Activated T-cell treated with anti-CD3 and anti-CD28 coated beads for 24 hours (primary cell): Measurements from ENCODE around the gene PTPN4.

Source experiments
- DNase-seq: peaks from one replicate; pipeline ENCODE4 v3.0.0-alpha.2; 2020; ENCODE audit warnings: low read depth

PTPN4 gene, protein sequence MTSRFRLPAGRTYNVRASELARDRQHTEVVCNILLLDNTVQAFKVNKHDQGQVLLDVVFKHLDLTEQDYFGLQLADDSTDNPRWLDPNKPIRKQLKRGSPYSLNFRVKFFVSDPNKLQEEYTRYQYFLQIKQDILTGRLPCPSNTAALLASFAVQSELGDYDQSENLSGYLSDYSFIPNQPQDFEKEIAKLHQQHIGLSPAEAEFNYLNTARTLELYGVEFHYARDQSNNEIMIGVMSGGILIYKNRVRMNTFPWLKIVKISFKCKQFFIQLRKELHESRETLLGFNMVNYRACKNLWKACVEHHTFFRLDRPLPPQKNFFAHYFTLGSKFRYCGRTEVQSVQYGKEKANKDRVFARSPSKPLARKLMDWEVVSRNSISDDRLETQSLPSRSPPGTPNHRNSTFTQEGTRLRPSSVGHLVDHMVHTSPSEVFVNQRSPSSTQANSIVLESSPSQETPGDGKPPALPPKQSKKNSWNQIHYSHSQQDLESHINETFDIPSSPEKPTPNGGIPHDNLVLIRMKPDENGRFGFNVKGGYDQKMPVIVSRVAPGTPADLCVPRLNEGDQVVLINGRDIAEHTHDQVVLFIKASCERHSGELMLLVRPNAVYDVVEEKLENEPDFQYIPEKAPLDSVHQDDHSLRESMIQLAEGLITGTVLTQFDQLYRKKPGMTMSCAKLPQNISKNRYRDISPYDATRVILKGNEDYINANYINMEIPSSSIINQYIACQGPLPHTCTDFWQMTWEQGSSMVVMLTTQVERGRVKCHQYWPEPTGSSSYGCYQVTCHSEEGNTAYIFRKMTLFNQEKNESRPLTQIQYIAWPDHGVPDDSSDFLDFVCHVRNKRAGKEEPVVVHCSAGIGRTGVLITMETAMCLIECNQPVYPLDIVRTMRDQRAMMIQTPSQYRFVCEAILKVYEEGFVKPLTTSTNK

DNA sequence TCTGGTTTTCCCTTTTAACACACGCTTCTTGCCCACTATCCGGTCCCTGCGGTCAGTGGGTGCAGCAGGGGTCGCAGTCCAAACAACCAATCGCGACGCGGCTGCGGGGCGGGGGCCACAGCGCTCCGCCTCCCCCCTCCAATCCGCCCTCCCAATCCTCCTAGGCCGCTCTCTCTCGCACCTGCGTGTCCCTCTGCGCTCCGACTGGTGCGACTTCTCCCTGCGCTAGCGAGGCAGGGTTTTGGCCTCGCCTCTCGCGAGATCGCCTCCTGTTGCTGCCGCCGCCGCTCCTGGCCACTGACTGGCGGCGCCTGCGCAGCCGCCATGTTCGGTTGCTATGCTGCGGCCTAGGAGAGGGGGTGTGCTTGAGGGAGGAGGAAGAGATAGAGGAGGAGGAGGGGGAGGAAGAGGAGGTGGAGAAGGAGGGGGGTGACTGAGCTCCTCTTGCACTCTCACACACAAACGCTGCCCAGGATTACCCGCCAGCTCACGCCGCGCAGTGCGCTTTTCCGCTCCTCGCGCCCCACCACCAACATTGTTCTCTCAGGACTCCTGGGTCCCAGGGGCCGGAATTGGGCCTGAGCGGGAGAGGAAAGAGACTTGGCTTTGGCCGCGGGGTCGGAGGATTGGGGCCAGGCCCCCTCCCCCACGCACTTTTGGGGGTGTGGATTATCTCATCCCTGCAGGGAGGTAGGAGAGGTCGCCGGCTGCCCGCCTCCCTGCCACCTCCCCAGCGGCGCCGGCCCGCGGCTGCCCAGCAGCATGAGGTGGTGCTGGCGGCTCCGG is at the start of gene PTPN4:
TSS of gene PTPN4 (plus strand) at position 472 of the 786 bp plus-strand sequence. CDS start 49,932 bp downstream, outside the sequence.
- peak; percentile 91 for DNase-seq

DNA sequence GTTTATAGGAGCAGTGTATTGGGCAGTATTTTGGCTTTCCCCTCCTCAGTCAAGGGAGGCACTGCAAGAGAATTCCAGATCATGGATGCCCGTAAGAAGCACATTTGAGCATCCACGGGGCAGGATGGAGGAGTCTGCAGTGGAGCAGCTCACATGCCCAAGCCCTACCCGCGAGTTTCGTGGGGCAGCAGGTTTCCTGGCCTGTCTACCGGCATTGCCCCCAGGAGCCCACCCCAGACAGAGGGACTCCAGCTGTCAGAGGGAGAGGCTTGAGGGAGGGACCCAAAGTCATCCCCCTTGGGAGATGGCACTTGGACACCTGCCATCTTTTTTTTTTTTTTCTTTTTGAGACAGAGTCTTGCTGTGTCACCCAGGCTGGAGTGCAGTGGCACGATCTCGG is 49.4 kb upstream of the PTPN4 start:
- no peak for DNase-seq

DNA sequence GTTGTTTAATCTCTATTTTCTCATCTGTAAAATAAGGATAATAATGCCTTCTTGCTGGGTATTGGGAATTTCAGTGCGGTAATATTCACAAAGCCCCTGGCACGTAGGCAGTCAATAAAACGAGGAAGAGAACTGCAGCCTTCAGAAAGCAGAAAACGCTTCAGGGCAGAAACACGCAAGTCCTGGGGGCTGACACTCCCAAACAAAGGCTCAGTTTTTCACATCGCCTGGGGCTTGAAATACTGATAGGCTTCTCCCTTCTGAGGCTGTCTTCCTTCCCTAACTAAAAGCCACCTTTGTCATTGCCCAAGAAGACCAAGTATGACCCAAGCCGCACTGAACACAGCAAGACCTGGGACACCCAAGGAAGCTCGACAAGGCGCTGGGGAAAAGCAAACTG is 48.4 kb upstream of the PTPN4 start:
- no peak for DNase-seq

DNA sequence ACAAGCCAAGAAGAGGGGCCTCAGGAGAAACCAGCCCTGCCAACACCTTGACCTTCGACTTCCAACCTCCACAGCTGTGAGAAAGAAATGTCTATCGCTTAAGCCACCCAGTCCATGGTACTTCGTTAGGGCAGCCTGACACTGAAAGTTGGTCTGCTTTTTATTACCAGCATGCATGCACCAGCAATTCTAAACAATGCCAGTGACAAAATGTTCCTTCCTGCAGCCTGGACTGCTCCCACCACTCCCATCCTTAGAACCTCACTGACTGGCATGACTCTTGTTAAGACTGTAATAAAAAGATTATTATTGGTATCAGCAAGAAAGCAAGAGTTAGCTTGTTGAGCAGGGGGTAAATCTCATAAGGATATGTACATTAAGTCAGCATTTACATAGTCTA is 47.2 kb upstream of the PTPN4 start:
- no peak for DNase-seq

DNA sequence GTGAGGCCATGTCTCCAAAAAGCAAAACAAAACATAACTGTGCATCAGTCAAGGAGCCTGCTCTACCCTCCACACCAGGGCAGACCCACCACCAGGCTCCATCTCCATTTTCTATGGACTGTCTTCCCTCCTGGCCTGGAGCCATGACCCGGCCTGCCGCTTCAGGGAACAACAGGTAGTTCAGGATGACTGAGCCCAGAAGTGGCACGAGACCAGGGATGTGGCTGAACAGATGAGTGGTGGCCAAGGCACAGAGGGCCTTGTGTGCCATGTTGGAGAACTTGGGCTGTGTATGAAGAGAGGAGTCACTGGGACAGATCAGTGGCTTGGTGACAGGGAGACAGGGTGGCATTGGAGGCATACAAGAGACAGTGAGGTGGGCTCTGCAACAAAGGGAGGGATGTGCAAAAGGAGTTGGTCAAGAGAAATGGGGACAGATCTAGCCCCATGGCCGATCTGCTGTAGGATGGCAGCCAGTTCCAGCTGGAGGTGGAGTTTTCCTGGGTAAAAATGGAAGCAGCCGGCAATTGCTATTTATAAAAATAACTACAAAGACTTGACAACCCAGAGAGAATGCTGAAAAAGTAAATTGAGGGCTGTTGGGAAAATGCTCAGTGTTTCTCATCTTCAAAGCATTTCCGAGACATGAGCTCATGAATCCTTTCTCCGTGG is 45.8 kb upstream of the PTPN4 start:
- DNase-seq: no peak

DNA sequence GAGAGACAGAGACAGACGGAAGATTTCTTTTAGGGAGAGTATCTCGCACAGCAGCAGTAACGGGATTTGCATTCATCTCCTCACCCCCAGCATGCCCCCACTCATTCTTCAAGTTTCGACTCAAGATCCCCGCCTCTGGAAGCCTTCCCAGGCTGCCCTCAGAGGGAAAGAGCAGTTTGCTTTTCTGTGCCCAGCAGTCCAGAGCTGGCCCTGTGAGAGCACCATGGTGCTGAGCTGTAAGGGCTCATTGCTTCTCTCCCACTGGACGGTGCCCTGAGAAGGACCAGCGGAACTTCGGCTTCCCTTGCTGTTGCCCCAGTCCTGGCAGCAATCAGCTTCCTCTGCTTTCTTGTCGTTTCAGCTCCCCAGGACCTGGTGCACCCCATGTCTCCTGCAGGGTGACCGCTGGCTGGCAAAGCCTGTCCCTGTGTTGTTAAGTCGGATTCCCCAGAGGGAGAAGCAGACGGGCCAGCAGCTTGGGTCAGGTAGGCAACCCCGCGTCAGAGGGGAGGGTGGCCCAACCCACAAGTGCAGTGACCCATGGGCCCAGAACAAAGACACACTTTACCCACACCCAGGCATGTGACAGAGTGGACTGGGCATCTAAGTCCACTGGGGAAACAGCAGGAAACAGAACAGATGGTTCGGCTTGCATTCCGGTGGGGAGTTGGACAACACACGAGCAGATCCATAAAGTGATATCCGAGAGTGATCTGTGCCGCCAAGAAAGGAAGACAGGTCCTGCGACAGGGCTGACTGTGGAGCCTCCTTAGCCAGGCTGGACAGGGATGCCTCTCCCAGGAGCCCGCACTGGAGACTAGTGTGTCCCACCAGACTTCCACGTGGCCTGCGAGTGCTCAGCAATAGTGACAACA is 44.1 kb upstream of the PTPN4 start:
- DNase-seq: no peak

DNA sequence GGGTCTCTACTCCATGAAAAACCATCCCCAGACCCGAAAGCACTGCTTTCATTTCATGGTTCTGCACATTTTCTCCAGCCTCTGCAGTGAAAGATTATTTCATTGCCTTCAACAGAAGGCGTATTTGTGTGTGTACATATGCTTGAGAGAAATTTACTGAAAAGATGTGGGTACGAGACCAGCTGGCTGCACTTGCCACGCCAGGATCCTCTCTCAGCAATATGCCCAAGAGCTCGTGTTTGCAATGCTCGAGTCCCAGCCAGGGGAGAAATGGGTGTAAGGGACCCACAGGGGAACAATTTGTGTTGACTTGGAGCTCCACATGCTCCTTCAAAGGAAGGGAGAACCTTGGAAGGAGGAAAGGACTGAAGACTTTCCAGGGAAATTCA is 43.4 kb upstream of the PTPN4 start:
- DNase-seq: no peak

DNA sequence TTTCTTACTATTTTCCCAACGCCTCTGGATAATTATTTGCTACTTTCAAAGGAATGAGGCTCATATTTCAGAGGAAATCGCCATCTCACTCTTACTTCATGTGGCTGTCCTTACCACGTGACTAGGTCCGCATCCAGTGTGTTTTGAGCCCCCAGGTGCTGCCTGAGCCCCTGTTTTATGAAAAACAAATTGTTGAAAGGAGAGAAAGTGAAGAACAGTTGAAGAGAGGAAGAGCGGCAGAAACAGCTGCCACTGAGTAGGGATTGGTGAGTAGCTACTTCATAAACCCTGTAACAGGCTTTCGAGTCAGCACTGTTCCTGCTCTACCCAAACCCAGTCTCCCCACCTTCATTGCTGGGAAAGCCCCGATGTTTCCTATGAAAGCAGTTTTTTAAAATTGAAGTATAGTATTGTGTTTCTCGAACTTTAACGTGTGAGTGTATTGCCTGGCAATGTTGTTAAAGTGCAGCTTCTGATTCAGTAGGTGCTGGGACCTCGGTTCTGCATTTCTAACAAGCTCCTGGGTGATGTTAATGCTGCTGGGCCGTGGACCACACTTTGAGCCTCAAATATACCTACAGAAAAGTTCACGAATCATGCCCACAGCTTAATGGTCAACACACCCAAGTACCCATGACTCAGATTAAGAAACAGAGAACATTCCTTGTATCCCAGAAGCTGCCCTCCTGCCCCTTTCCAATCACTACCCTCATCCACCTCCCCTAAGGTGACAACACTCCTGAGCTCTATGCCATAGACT is 41.0 kb upstream of the PTPN4 start:
- DNase-seq: no peak

DNA sequence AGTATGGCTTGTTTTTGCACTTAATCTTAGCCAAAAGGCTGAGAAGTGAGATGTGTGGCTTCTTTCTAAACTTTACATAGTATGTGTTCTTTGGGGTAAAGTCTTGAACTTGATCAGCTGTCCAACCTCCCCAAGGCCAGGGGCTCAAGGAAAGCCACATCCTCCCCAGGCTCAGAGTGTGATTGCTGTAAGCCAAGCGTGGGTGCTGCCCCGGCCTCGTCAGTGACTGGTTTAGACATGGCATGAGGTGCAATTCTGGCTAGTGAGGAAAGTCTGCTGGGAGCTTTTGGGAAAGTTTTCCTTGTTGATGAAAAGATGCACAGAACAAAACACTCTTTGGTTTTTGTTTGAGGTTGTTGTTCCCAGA is 40.5 kb upstream of the PTPN4 start:
- no peak for DNase-seq

DNA sequence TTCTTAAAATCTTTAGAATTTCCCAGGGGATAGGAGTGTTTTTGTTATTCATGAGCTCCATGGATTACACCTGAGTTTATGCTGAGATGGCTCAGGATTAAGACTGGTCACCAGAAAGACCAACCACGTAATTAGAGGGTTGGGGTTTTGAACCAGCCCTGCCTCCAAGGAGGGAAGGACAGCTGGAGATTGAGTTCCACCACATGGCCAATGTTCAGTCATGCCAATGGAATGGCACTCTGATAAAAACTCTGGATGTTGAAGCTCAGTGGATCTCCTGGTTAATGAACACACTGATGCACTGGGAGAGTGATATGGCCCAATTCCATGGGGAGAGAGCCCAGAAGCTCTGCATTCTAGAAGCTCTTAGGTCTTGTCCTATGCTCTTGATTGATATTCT is 38.7 kb upstream of the PTPN4 start:
- no peak for DNase-seq

DNA sequence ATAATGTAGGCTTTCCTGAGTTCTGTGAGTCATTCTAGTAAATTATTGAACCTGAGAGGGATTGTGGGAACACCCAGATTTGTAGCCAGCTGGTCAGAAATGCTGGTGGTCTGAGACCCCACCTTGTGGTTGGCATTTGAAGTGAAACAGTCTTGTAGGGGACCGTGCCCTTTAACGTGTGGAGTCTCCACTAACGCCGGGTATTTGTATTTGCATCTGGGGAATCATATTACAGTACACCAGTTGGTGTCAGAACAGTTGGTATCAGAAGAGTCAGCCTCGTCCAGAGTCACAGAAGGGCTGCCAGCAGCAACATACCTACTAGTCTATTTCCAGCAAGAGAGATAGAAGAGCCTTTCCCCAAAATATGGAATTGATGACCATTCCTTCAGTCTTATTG is 38.3 kb upstream of the PTPN4 start:
- DNase-seq: no peak

DNA sequence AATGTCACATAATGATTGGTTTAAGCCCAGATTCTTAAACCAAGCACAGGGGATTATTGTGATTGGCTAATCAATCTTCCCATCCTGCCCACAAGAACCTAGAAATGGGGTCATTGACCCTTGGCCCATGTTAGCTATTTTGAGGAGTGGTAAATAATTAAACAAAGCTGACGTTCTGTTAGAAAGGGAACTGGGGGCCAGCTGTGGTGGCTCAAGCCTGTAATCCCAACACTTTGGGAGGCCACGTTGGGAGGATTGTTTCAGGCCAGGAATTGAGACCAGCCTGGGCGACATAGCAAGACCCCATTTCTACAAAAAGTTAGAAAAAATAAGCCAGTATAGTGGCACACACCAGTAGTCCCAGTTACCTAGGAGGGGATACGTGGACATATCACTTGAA is 37.8 kb upstream of the PTPN4 start:
- DNase-seq: no peak

DNA sequence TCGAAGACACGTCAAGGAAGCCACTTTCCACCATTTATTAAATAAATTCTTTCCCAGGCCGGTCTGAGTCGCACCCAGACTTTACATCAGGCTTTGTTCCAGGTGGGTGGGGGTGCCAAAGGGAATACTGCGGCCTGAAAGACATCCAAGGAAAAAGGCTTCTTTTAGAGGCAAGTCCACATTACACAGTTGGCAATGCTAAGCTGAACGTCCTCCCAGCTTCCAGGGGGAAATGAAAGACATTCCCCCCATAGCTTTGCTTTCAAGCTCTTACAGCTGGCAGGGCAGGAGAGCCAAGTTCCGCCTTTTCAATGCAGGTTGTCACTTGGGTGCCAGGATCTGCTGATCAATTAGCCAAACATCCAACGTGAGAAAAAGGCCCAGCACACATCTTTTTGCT is 36.5 kb upstream of the PTPN4 start:
- DNase-seq: no peak

DNA sequence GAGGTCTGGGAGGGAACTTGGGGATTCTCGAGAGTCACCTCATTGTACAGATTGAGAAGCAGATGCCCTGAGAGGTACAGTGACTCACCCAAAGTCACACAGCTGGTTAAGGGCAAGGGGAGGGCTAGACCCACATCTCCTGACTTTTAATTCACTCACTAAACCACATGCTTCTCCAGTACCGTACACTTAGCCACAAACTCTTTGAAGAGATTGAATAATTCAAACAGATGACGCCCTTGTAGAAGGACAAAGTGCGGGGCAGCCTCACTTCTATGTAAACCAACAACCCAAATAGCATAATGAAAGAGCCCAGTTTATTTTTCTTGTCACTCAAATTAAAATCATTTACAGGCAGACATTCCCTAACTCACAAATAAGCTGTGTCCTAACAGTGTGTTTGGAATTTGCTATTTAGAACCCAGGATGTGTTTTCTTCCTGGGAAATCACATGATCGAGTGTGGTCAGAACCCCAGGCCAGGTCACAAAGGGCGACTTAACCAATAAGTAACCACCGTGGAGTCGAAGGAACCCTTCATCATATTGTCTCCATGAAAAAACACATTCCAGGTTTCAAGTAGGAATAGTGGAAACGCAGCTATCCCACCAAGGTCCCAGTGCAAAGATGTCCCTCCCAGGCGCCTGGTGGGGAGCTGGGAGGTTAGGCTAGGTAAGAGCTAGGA is 35.8 kb upstream of the PTPN4 start:
- DNase-seq: no peak

DNA sequence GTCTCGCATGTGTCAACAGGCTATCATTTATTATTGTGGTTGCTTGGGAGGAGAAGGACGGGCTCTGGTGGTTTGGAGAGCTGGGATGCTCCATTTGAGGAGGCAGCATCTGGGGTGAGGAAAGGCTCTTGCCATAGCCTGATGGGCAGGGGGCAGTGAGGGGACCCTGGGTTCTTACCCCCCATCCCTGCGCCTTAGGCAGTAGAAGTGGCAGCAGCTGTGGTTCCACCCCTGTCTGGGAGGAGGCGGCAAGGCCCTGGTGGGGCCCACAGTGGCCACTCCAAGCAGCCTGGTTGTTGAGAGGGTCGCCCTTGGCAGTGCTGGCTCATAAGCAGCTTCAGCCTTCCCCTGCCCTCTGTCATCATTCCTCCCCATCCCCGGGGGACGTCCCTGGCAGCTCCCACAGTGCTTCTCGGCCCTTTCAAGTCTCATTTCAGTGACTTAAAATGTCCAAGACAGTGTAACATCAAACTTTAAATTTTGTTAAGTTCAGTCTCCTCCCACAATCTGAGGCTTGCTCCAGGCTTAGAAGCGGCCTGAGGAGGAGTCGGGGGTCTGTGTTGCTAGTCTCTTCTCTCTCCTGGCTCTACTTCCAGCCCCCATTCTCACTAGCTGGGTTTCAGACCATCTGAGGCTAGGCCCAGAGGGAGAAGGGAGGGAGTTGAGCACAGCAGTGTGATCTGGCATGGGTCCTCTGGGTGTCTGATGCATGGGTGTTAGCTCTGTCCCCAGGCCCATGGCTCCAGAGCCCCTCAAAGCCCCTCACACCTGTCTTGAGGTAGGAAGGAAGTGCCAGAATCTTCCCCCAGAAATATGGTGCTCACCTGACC is 34.9 kb upstream of the PTPN4 start:
- DNase-seq: no peak

DNA sequence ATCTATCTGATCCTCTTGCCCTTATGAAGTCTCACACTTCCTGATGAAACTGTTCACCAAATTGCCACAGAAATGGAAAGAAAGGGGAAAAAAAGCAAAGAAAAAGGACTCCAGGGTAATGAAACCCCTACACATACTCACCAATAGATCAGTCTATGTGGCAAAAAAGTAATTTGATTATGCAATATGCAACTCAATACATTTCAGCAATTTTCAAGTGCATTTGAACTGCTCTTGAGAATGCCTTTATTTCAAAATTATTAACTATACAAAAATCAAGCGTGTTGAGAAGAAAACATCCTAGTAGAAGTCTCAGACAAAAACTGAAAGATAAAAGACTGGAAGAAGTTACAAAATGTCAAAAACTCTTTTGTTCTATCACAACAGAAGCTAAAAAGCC is 32.2 kb upstream of the PTPN4 start:
- no peak for DNase-seq

DNA sequence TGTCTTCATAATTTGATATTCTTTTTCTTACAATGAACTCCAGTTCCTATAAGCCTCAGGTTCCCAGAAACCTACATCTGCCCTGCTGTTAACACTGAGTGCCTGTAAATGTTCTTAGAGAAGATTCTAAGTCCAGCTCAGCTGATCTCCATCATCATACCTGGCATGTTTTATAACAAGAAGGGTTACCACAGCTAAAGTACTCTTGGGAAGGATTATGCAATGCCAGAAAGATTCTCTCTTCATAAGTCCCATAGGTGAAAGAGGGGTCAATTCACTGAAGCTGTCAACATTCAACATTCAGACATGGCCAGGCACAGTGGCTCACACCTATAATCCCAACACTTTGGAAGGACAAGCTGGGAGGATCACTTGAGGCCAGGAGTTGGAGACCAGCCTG is 31.3 kb upstream of the PTPN4 start:
- no peak for DNase-seq

DNA sequence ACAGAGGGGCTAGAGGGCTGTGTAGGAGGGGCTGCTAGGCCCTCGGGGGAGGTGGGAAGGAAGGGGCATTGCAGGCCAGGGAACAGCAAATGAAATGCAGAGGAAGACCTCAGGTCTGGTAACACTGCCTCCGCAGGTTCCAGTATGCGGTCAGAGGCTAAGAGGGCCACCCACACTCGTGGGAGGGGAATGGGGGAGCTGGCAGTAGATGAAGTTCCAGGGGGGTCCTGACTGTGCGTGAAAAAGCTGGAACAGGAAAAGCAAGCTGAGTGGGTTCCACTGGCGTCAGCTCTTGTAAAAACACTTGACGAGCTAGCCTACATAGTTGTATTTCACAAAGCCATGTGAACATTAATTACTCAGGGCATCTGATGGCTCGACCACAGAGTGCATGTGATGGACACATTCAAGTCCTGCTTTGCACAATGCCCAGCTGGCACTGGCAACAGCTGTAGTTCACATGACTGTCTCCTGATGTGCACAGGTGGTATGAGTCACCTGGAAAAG is 29.0 kb upstream of the PTPN4 start:
- DNase-seq: no peak
